GM13976 (cell line): Measurements from ENCODE around the gene ZFC3H1.
A peak's percentile ranks its signal among the peaks of the same experiment; 100 is the strongest.

ENCODE experiments used
- DNase-seq: peaks from one replicate; pipeline ENCODE4 v3.0.0; 2012; ENCODE audit warnings: low spot score
- CTCF ChIP-seq: IDR thresholded peaks from 2 replicates; pipeline ENCODE4 v1.5.1; 2012; ENCODE audit warnings: borderline replicate concordance, mild to moderate bottlenecking; ENCODE audit not compliant: insufficient read depth; ENCODE audit errors: extremely low read depth, missing control alignments, control extremely low read depth
- in situ Hi-C: fragments of 300-500 bp; cut with MboI; formaldehyde crosslinking; loops from one replicate; pipeline ENCODE4 v1.12.0; 2022; ENCODE audit warnings: low sequenced_read_pairs, mixed read lengths, inconsistent platforms; ENCODE audit not compliant: unreplicated experiment

Gene ZFC3H1

GRCh38 chr12:71639341-71639760, 24.3 kb downstream of the ZFC3H1 start:
- TF ChIP-seq CTCF, result peak; percentile 18
- in situ Hi-C loops, result loop anchor here (10.0 kb wide), 1 partner anchor 105 kb away; no protein-coding TSS in a partner anchor
- DNase-seq, result peak; percentile 6

DNA sequence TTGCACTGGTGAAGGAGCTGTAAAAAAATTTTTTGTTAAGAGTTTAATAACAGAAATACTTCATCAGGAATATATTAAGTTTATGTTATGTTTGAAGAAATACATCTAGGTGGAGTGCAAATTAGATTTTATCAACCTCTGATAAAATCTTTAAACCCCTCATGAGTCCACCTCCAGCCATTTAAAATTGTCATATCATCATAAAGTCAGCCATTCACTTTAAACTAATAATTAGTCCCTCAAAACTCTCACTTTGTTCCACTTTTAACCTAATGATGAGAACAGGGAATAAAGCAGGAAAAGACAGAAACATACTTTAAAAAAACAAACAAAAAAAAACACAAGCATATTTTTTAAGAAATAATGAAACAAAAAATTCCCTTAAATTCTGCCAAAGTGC, 25.1 kb downstream of the ZFC3H1 start:
- no peak for DNase-seq
- in situ Hi-C loops, result loop anchor here (10.0 kb wide), 1 partner anchor 106 kb away; no protein-coding TSS in a partner anchor
- TF ChIP-seq CTCF, result no peak

DNA sequence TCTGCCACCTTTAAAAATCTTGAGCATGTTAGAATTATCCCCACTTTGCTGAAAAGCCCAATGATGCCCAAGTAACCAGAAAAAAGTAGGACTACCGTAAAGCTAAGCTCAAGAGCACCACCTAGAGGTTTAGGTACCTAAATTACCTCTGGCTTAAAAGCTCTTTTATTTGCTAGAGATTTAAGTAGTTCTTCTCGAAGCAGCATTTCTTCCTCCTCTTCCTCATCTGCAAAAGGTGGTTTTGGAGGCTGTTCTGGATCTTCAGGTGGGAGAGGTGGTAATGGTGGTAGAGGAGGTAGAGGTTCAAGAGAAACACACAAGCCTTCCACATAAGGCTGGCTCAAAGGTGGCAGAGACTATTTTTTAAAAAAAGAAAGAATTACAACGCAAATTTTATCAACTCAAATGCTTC, 26.9 kb downstream of the ZFC3H1 start:
- in situ Hi-C loops, result loop anchor here (10.0 kb wide), 1 partner anchor 108 kb away; no protein-coding TSS in a partner anchor
- peak; percentile 68 for TF ChIP-seq CTCF
- peak; percentile 47 for DNase-seq

GRCh38 chr12:71627438-71628002, 36.1 kb downstream of the ZFC3H1 start:
- in situ Hi-C loops, result no loop called here
- TF ChIP-seq CTCF, result no peak
- no peak for DNase-seq

DNA sequence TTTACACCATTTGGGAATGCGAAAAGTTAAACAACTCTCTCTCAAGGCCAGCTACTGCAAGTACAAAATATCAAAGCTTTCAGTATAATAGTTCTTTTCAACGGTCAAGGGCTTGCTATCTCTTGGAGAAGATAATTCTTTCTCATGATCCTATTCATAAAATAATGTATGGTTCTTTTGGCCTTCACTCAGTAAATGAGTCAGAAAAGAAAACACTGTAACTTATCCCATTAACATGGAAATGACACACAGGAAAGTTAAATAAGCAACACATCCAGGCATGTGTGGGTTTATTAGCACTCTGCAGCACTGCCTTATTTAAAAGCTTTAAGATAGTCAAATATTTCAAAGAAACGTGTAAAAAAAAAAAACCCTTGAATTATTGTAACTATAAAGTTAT, 36.9 kb downstream of the ZFC3H1 start:
- no peak for TF ChIP-seq CTCF
- in situ Hi-C loops, result no loop called here
- DNase-seq, result no peak

- TF ChIP-seq CTCF, result no peak
These were observed 37.5 kb downstream of the ZFC3H1 start for GRCh38 chr12:71626098-71626497.

More at GRCh38 chr12:71626098-71626497, 37.5 kb downstream of the ZFC3H1 start:
- in situ Hi-C loops, result no loop called here
- peak; percentile 28 for DNase-seq
